Measurements from ENCODE around the gene TRIM47.
A peak's percentile ranks its signal among the peaks of the same experiment; 100 is the strongest.

Gene TRIM47

GRCh38 chr17:75906143-75906884 lies 27.9 kb upstream of the TRIM47 start:
- no peak overlapping the region for H3K9ac ChIP-seq (ENCODE audit: low read depth, low read length)
- H3K4me1 ChIP-seq (ENCODE audit: control insufficient read depth, insufficient read depth, low read length): no peaks in the 10 kb centered on the region
- H3K27me3 ChIP-seq (ENCODE audit: control insufficient read depth, insufficient read depth, low read length): no peaks in the 10 kb centered on the region
- H3K4me3 ChIP-seq (ENCODE audit: low read depth, low read length): no peak overlapping the region
- no peaks in the 10 kb centered on the region for H3K9me3 ChIP-seq (ENCODE audit: control insufficient read depth, insufficient read depth, low read length)
- peaks cover 17% of the 10 kb centered on the region for H3K36me3 ChIP-seq (ENCODE audit: control insufficient read depth, insufficient read depth, low read length)
- no peak overlapping the region for H3K27ac ChIP-seq (ENCODE audit: low read depth, low read length)

GRCh38 chr17:75904749-75905521 lies 26.6 kb upstream of the TRIM47 start, which contains the start of gene MRPL38:
Gene MRPL38, minus strand, starts transcription at chr17:75904884. Its CDS starts 9 bp downstream, at chr17:75904875.
- peaks cover 30% of the 10 kb centered on the region for H3K36me3 ChIP-seq (ENCODE audit: control insufficient read depth, insufficient read depth, low read length)
- H3K9ac ChIP-seq (ENCODE audit: low read depth, low read length): peak within 1 kb of the TSS; percentile 82
- H3K27ac ChIP-seq (ENCODE audit: low read depth, low read length): peak within 1 kb of the TSS; percentile 89
- H3K27me3 ChIP-seq (ENCODE audit: control insufficient read depth, insufficient read depth, low read length): no peaks in the 10 kb centered on the region
- peak within 1 kb of the TSS; percentile 74 for H3K4me3 ChIP-seq (ENCODE audit: low read depth, low read length)
- no peaks in the 10 kb centered on the region for H3K4me1 ChIP-seq (ENCODE audit: control insufficient read depth, insufficient read depth, low read length)
- H3K9me3 ChIP-seq (ENCODE audit: control insufficient read depth, insufficient read depth, low read length): no peaks in the 10 kb centered on the region

GRCh38 chr17:75902406-75902805 lies 24.0 kb upstream of the TRIM47 start:
- H3K27ac ChIP-seq (ENCODE audit: low read depth, low read length): no peak overlapping the region
- H3K4me1 ChIP-seq (ENCODE audit: control insufficient read depth, insufficient read depth, low read length): peaks cover 1% of the 10 kb centered on the region
- H3K4me3 ChIP-seq (ENCODE audit: low read depth, low read length): no peak overlapping the region
- no peaks in the 10 kb centered on the region for H3K27me3 ChIP-seq (ENCODE audit: control insufficient read depth, insufficient read depth, low read length)
- H3K9ac ChIP-seq (ENCODE audit: low read depth, low read length): no peak overlapping the region
- H3K9me3 ChIP-seq (ENCODE audit: control insufficient read depth, insufficient read depth, low read length): no peaks in the 10 kb centered on the region
- peaks cover 48% of the 10 kb centered on the region for H3K36me3 ChIP-seq (ENCODE audit: control insufficient read depth, insufficient read depth, low read length)

- H3K4me3 ChIP-seq (ENCODE audit: low read depth, low read length): no peak overlapping the region
- no peak overlapping the region for H3K27ac ChIP-seq (ENCODE audit: low read depth, low read length)
- peaks cover 48% of the 10 kb centered on the region for H3K36me3 ChIP-seq (ENCODE audit: control insufficient read depth, insufficient read depth, low read length)
- no peaks in the 10 kb centered on the region for H3K9me3 ChIP-seq (ENCODE audit: control insufficient read depth, insufficient read depth, low read length)
- H3K9ac ChIP-seq (ENCODE audit: low read depth, low read length): no peak overlapping the region
- H3K4me1 ChIP-seq (ENCODE audit: control insufficient read depth, insufficient read depth, low read length): peaks cover 4% of the 10 kb centered on the region
- H3K27me3 ChIP-seq (ENCODE audit: control insufficient read depth, insufficient read depth, low read length): no peaks in the 10 kb centered on the region
Measured at GRCh38 chr17:75901727-75902126, 23.3 kb upstream of the TRIM47 start.

GRCh38 chr17:75900691-75901533 lies 22.5 kb upstream of the TRIM47 start:
- Histone ChIP-seq H3K36me3 (ENCODE audit: control insufficient read depth, insufficient read depth, low read length) (peaks cover 48% of the 10 kb centered on the region), H3K9me3 (ENCODE audit: control insufficient read depth, insufficient read depth, low read length) (no peaks in the 10 kb centered on the region), H3K27me3 (ENCODE audit: control insufficient read depth, insufficient read depth, low read length) (no peaks in the 10 kb centered on the region), H3K4me1 (ENCODE audit: control insufficient read depth, insufficient read depth, low read length) (peaks cover 4% of the 10 kb centered on the region), H3K4me3 (ENCODE audit: low read depth, low read length) (no peak overlapping the region), H3K9ac (ENCODE audit: low read depth, low read length) (no peak overlapping the region), H3K27ac (ENCODE audit: low read depth, low read length) (no peak overlapping the region)

GRCh38 chr17:75899767-75900468 lies 21.5 kb upstream of the TRIM47 start:
- peaks cover 48% of the 10 kb centered on the region for H3K36me3 ChIP-seq (ENCODE audit: control insufficient read depth, insufficient read depth, low read length)
- H3K4me3 ChIP-seq (ENCODE audit: low read depth, low read length): no peak overlapping the region
- no peaks in the 10 kb centered on the region for H3K9me3 ChIP-seq (ENCODE audit: control insufficient read depth, insufficient read depth, low read length)
- no peaks in the 10 kb centered on the region for H3K27me3 ChIP-seq (ENCODE audit: control insufficient read depth, insufficient read depth, low read length)
- peaks cover 11% of the 10 kb centered on the region for H3K4me1 ChIP-seq (ENCODE audit: control insufficient read depth, insufficient read depth, low read length)
- H3K27ac ChIP-seq (ENCODE audit: low read depth, low read length): no peak overlapping the region
- H3K9ac ChIP-seq (ENCODE audit: low read depth, low read length): no peak overlapping the region

- Histone ChIP-seq H3K27me3 (ENCODE audit: control insufficient read depth, insufficient read depth, low read length) (no peaks in the 10 kb centered on the region), H3K9ac (ENCODE audit: low read depth, low read length) (no peak overlapping the region), H3K4me3 (ENCODE audit: low read depth, low read length) (no peak overlapping the region), H3K27ac (ENCODE audit: low read depth, low read length) (no peak overlapping the region), H3K9me3 (ENCODE audit: control insufficient read depth, insufficient read depth, low read length) (no peaks in the 10 kb centered on the region), H3K36me3 (ENCODE audit: control insufficient read depth, insufficient read depth, low read length) (peaks cover 48% of the 10 kb centered on the region), H3K4me1 (ENCODE audit: control insufficient read depth, insufficient read depth, low read length) (peaks cover 14% of the 10 kb centered on the region)
Measured at GRCh38 chr17:75899353-75899752, 21.0 kb upstream of the TRIM47 start.

- H3K4me1 ChIP-seq (ENCODE audit: control insufficient read depth, insufficient read depth, low read length): peaks cover 19% of the 10 kb centered on the region
- H3K9me3 ChIP-seq (ENCODE audit: control insufficient read depth, insufficient read depth, low read length): no peaks in the 10 kb centered on the region
- no peak overlapping the region for H3K27ac ChIP-seq (ENCODE audit: low read depth, low read length)
- no peaks in the 10 kb centered on the region for H3K27me3 ChIP-seq (ENCODE audit: control insufficient read depth, insufficient read depth, low read length)
- no peak overlapping the region for H3K4me3 ChIP-seq (ENCODE audit: low read depth, low read length)
- H3K9ac ChIP-seq (ENCODE audit: low read depth, low read length): no peak overlapping the region
- peaks cover 48% of the 10 kb centered on the region for H3K36me3 ChIP-seq (ENCODE audit: control insufficient read depth, insufficient read depth, low read length)
Measured at GRCh38 chr17:75898791-75899190, 20.4 kb upstream of the TRIM47 start.

GRCh38 chr17:75898065-75898464 lies 19.7 kb upstream of the TRIM47 start:
- H3K36me3 ChIP-seq (ENCODE audit: control insufficient read depth, insufficient read depth, low read length): peaks cover 48% of the 10 kb centered on the region
- no peak overlapping the region for H3K9ac ChIP-seq (ENCODE audit: low read depth, low read length)
- H3K27ac ChIP-seq (ENCODE audit: low read depth, low read length): peak overlapping the region; percentile 86

More at GRCh38 chr17:75898065-75898464, 19.7 kb upstream of the TRIM47 start:
- H3K4me3 ChIP-seq (ENCODE audit: low read depth, low read length): no peak overlapping the region
- H3K9me3 ChIP-seq (ENCODE audit: control insufficient read depth, insufficient read depth, low read length): no peaks in the 10 kb centered on the region
- no peaks in the 10 kb centered on the region for H3K27me3 ChIP-seq (ENCODE audit: control insufficient read depth, insufficient read depth, low read length)
- peaks cover 19% of the 10 kb centered on the region for H3K4me1 ChIP-seq (ENCODE audit: control insufficient read depth, insufficient read depth, low read length)
